NOMO-1 treated with dmso at 0.1 percent for 144 hours (cell line): ENCODE data around the gene MSI2.

ENCODE experiments used
- DNase-seq: peaks from one replicate; lab custom pipeline; 2025; ENCODE audit not compliant: unreplicated experiment; lab: John Stamatoyannopoulos, UW

Gene MSI2

GRCh38 chr17:57639381-57639780 lies 383.1 kb downstream of the MSI2 start:
- DNase-seq = no peak

- no peak for DNase-seq
Observed at GRCh38 chr17:57640079-57640478, 383.8 kb downstream of the MSI2 start.

DNA sequence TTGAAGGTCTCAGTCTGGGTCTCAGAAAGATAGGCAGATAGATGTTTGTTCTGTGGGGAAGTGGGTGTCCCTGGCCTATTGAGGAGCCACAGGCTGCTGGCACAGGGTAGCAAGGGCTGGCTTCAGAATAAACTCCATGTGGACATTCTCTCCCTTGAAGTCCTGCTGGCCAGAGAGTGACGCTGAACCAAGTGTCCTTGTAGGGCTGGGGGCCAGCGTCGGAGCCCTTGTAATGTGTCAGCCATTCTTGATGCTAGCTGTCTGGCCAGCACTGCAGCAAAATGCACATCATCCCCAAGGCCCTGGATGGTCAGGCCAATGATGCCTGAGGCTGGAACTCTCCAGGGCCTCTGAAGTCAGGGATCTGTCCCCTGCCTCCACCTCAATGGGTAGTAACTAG lies 385.4 kb downstream of the MSI2 start:
- DNase-seq = no peak

DNA sequence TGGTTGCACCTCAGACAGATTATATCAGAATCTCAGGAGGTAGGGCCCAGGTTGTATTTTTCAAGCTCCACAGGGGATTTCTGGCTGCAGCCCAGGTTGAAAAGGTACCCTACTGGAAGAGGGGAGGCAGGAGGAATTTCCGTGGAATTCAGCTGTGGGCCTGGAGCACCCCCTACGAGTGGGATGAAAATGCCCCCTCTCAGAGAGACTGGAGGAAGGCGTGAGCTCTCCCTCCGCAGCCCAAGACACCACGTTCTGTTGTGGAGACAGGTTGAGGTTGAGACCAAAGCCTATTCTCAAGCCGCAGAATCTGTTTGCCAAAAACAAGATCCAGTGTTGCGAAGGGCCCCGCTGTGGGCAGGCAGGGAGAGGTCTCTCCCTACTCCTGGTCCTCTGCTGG lies 386.7 kb downstream of the MSI2 start:
- DNase-seq = no peak

DNA sequence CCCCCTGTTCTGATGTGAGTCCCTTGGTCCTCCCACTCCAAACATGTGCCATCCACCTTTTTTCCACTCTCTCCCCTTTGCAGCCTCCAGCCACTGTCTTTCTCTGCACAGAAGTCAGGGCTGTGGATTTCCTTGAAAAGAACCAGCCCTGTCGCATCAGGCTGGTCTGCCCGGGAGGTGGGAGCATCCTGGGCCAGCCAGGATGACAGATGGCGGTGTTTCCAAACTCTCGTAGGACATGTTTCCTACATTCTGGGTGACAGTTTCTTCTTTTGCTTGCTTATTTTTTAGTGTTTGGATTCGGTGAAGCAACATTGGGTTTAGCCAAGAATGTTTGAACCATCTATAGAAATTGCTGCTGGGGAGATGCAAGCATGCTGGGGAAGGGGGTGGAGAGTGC lies 388.0 kb downstream of the MSI2 start:
- DNase-seq = no peak

GRCh38 chr17:57645950-57646665 lies 389.8 kb downstream of the MSI2 start:
- DNase-seq = peak; percentile 77

DNA sequence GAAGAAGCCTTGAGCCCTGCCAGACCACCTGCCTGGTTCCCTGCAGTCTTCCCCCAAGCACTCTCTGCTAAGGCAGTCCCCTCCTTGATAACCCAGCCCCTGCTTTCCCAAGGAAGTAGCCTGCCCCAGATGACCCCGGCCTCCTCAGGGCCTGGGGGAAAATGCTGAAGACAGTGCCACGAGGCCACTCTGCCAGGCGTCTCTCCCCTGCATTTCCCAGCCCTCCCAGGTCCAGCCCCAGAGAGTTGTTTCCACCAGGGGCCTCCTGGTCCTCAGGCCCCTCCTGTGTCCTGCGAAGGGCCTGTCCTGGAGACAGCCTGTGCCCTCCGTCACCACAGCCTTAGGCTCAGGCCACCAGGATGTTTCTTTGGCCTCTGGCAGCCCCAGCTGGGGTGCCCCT lies 392.4 kb downstream of the MSI2 start:
- no peak for DNase-seq

- no peak for DNase-seq
Observed at GRCh38 chr17:57649191-57649590, 392.9 kb downstream of the MSI2 start.

GRCh38 chr17:57649731-57650484 lies 393.6 kb downstream of the MSI2 start:
- DNase-seq = no peak

- no peak for DNase-seq
Observed at GRCh38 chr17:57650548-57650947, 394.2 kb downstream of the MSI2 start.

- no peak for DNase-seq
Observed at GRCh38 chr17:57651451-57651850, 395.1 kb downstream of the MSI2 start.

DNA sequence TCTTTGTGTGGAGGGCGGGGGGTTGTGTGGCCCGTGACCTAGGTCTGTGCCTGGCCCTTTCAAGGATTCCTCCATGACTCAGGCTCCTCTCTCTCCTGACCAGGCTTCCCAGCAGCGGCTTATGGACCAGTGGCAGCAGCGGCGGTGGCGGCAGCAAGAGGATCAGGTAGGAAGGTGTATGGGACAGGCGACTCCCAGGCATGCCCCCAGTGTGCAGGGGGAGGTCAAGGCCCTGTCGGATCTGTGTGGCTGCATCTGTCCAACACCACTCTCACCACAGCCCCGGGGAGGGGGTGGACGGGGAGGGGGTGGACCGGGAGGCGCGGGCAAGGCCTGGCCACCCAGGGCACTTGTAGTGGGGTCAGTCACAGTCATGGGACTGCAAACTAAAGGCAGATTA lies 395.7 kb downstream of the MSI2 start:
- no peak for DNase-seq

- no peak for DNase-seq
Observed at GRCh38 chr17:57652811-57653210, 396.5 kb downstream of the MSI2 start.

GRCh38 chr17:57653279-57653678 lies 397.0 kb downstream of the MSI2 start:
- DNase-seq = no peak

DNA sequence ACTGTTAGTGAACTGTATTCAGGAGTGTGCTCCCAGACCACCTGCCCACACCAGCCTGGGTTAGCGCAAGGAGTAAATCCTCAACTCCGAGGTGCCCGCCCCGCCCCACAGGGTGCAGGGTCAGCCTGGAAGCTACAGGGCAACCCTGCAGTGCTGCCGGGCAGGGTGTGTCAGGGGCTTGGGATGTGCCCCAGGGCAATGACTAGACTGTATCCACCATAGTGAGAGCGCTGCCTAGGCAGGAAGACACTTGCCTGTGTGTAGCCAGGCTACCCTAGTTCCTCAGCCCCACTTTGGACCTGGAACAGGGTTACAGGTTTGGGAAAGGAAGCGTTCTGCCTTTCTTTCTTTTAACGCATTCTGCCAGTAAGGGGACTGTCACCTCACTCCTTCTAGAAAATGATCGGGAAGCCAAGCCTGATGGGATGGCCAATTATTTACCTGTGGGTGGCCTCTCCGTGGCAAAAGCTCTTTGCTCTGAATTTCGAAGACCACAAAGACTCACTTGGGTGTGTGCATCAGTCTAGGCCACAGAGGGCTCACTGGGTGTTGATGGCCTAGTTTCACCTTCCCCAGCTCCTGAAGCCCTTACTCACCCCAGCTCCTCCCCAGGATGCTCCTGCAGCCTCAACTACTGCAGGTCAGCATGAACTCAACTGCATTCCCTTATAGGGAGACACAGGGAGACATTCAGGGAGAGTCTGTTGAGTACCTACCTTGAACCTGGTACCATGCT lies 397.9 kb downstream of the MSI2 start:
- DNase-seq = no peak

DNA sequence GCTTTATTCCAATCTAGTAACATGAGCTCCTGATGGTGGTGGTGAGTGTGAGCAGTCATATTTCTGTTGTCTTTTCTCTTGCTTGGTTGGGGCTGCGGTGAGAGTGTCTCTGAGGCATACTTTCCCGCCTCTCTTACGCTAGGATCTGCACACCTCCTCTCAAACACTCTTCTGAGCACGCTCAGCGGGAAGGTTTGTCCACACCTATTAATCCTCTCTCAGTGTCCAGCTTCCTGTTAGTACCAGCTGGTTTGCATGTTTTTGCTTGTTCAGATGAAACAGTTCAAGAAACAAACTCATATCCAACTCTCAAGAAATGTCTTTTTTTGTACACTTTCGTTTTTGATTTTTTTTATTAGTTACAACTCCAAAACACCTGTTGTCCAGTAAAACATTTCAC lies 399.2 kb downstream of the MSI2 start:
- no peak for DNase-seq

GRCh38 chr17:57657211-57657610 lies 400.9 kb downstream of the MSI2 start:
- DNase-seq = no peak

GRCh38 chr17:57662041-57662440 lies 405.7 kb downstream of the MSI2 start:
- DNase-seq = no peak

- peak; percentile 94 for DNase-seq
Observed at GRCh38 chr17:57662644-57663308, 406.5 kb downstream of the MSI2 start.

DNA sequence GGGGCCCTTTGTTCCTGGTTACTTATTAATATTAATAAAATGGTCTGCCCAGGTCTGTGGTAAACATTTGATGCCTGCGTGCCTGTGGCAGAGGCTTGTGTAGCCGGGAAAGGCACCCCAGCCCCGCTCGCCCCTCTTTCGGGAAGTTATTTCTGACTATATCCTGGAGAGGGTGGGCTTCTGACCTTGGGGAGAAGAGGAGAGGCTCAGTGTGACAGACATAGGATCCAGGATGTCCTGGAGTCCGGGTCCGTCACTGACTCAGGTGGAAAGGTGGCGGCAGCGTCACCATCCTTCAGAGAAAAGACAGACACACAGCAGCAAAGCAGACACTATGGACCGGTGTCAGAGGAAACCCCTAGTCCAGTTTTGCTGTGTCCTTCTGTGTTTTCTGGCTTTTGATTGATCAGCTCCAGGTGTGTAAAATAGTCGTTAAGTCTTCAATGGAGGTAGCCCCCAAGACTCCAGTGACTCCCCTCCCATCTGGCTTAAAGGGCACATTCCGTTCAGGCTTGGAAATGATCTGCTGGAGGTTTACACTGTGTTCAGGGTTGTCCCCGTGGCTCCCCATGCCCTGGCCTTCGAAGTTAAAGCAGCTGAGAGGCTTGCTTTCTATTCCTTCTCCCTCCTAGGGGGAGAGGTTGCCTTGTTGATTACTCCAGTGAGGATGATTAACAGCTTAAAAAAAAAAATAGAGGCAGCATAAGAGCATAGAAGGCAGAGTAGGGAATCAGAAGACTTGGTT lies 407.2 kb downstream of the MSI2 start:
- no peak for DNase-seq

DNA sequence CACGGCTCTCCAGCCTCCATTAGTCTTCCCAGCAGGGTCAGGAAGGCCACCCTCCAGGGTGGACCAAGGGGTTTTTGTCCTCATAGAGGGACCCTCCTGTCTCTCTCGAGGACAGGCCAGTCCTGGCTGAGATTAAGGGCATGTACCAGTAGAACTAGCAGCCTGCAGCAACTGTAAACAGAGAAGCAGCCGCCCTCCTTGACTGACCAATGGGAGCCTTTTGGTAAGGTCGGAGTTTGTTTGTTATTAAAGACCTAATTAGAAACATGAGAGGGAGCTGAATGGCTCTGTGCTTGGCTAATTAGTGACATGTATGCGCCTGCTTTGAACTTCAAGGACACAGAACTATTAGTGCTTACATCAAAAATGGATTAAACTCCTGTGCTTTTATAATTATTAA lies 408.8 kb downstream of the MSI2 start:
- no peak for DNase-seq
